Endothelial cell (in vitro differentiated cells): Measurements from ENCODE around the gene PODXL2. TPM values are rescaled to one million over a fixed set of nuclear protein-coding genes. Genes with fewer than 3 reads are reported as not detected.

ENCODE experiments used
- DNase-seq: peaks from one replicate; pipeline ENCODE4 v3.0.0; 2021; ENCODE audit warnings: low spot score
- H3K27ac Mint-ChIP-seq: one replicate; pipeline ENCODE4 v1.8.0; 2021; ENCODE audit warnings: mixed read lengths, inconsistent platforms; ENCODE audit not compliant: unreplicated experiment
- H3K27me3 Mint-ChIP-seq: one replicate; pipeline ENCODE4 v1.8.0; 2021; ENCODE audit warnings: mild to moderate bottlenecking, moderate library complexity, mixed read lengths, inconsistent platforms; ENCODE audit not compliant: unreplicated experiment
- H3K36me3 Mint-ChIP-seq: one replicate; pipeline ENCODE4 v1.8.0; 2021; ENCODE audit warnings: mild to moderate bottlenecking, low read depth, mixed read lengths, inconsistent platforms; ENCODE audit not compliant: unreplicated experiment
- H3K4me1 Mint-ChIP-seq: one replicate; pipeline ENCODE4 v1.8.0; 2021; ENCODE audit warnings: mild to moderate bottlenecking, mixed read lengths, inconsistent platforms; ENCODE audit not compliant: unreplicated experiment
- H3K4me3 Mint-ChIP-seq: one replicate; pipeline ENCODE4 v1.8.0; 2021; ENCODE audit warnings: mild to moderate bottlenecking, mixed read lengths, inconsistent platforms; ENCODE audit not compliant: unreplicated experiment
- H3K9me3 Mint-ChIP-seq: one replicate; pipeline ENCODE4 v1.8.0; 2021; ENCODE audit warnings: mixed read lengths, inconsistent platforms; ENCODE audit not compliant: unreplicated experiment
- CTCF ChIP-seq: fragments of 200-600 bp; sonication (generic); IDR thresholded peaks from one replicate; pipeline ENCODE4 v1.5.0; 2021; ENCODE audit warnings: antibody characterized with exemption; ENCODE audit not compliant: unreplicated experiment
- total RNA-seq: library from RNA; stranded (reverse); fragmentation: NEBNext Ultra II Directional; extraction: Animal tissue kit (Norgen Biotek cat#: 25700); gene quantifications from one replicate; pipeline ENCODE4 v1.2.1, GENCODE V29; 2021; ENCODE audit not compliant: unreplicated experiment

The PODXL2 gene
- total RNA-seq, 1 donor from 2014 or later, result 16.4 TPM

DNA sequence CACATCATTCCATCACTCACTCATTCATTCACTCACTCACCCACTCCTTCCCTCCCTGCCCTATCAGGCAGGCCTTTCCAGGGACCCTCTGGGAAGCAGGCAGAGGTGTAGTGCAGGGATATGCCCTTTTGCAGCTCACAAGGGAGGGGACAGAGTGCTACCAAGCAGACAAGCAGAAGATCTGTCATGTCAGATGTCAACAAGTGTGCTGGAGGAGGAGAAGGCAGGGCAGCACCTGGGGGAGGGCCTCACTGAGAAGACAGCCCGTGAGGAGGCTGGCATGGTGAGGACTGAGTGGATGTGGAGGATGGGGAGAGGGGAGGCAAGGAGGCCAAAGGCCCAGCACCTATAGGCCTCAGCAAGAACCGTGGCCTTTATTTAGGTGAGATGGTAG, 59.0 kb downstream of the PODXL2 start:
- no peaks in the 10 kb centered on the region for H3K9me3 Mint-ChIP-seq
- TF ChIP-seq CTCF, result no peak
- DNase-seq, result no peak
- no peaks in the 10 kb centered on the region for H3K4me1 Mint-ChIP-seq
- H3K36me3 Mint-ChIP-seq, result no peaks in the 10 kb centered on the region
- no peak overlapping the region for H3K4me3 Mint-ChIP-seq
- H3K27me3 Mint-ChIP-seq, result no peaks in the 10 kb centered on the region
- H3K27ac Mint-ChIP-seq, result no peak overlapping the region

DNA sequence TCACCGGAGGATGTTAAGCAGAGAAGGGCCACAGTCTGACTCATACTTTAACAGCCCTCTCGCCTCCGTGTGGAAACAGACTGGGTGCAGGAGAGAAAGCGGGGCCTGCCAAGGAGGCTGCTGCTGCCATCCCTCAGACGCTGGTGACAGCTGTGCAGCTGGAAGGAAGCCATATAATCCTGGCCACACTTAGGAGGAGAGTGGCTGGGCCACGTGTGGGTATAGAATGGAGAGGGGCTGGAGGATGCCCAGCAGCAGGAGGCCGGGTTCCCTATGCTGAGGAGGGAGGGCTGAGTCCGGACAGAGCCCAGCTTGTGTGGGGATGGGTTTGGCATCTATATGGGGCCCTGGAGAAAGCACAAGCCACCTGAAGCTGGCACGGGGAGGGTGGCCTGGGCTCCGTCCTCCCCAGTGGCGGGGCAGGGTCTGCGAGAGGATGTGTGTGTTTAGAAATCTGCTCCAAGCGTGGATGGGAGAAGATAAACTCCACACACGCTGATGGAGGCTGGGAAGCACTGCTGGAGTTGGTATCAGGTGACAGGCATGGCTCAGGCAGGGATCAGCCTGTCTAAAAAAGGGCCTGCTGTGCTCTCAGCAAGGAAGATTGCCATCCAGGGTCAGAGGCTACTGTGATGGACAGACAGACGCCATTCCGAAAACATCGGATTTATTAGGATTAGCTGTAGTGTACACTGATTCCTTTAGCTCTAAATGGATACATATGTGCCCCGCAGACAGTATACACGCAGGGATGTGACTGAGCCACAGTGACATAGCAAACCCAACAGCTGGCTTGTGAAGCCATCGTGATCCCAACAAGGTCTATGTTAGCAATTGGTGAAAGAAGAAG, 59.7 kb downstream of the PODXL2 start:
- DNase-seq, result no peak
- Mint-ChIP-seq H3K4me3 (no peak overlapping the region), H3K4me1 (no peaks in the 10 kb centered on the region)

DNA sequence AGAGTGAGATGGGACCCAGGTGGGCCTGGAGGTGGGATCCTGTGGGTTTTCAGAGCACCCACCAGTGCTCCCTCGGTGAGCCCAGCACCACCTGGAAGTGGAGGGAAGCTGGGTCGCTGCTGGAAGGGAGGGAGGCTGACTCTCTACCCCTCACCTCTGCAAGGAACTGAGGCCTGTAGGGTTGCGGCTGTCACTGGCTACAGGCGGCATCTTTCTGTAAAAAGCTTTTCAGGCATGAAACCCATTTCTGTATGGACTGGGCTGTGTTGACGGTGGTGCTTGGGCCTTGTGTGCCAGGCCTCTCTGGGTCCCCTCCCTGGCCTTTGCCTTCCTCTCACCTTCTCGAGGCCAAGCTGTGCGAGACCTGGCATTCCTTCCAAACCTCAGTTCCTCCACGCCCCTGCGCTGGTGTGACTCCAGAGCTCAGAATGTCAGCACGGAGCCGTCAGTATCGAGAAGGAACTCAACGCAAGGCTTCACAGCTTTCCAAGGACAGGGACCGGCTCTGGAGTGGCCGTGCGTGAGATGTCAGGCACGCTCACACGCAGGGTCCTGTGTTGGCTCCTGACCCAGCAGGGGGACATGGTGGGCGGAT, 60.4 kb downstream of the PODXL2 start:
- no peak overlapping the region for H3K27ac Mint-ChIP-seq
- H3K27me3 Mint-ChIP-seq, result peaks cover 2% of the 10 kb centered on the region
- no peak for DNase-seq
- H3K4me1 Mint-ChIP-seq, result no peaks in the 10 kb centered on the region
- no peaks in the 10 kb centered on the region for H3K36me3 Mint-ChIP-seq
- H3K9me3 Mint-ChIP-seq, result no peaks in the 10 kb centered on the region
- TF ChIP-seq CTCF, result no peak
- H3K4me3 Mint-ChIP-seq, result no peak overlapping the region

More for the DNA sequence above, 59.7 kb downstream of the PODXL2 start:
- TF ChIP-seq CTCF, result no peak
- no peak overlapping the region for H3K27ac Mint-ChIP-seq
- no peaks in the 10 kb centered on the region for H3K9me3 Mint-ChIP-seq
- peaks cover 2% of the 10 kb centered on the region for H3K27me3 Mint-ChIP-seq
- H3K36me3 Mint-ChIP-seq, result no peaks in the 10 kb centered on the region

DNA sequence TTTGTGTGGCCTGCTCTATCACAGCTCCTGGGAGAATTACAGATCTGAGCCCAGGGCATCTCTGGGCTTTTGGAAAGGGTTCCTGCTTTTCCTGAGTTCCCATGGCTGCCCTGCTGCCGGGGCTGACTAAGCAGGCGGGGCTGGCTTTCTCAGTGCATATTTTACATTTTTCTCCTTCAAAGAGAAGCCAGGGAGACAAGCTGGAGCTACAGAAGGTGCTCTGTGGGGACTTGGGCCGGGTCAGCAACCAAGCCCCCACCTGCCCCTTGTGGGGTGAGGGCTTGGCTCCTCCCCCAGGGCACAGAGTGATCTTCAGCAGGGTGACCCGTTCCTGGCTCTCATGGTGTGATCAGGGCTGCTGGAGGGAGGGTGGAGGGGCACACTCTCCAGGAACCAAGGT, 61.1 kb downstream of the PODXL2 start:
- TF ChIP-seq CTCF, result no peak
- no peak overlapping the region for H3K27ac Mint-ChIP-seq
- H3K4me3 Mint-ChIP-seq, result no peak overlapping the region
- H3K9me3 Mint-ChIP-seq, result no peaks in the 10 kb centered on the region
- H3K27me3 Mint-ChIP-seq, result peaks cover 2% of the 10 kb centered on the region
- no peaks in the 10 kb centered on the region for H3K4me1 Mint-ChIP-seq
- no peak for DNase-seq
- no peaks in the 10 kb centered on the region for H3K36me3 Mint-ChIP-seq

GRCh38 chr3:127690823-127691452, 62.0 kb downstream of the PODXL2 start:
- no peak overlapping the region for H3K27ac Mint-ChIP-seq
- no peaks in the 10 kb centered on the region for H3K36me3 Mint-ChIP-seq
- peaks cover 2% of the 10 kb centered on the region for H3K27me3 Mint-ChIP-seq
- no peaks in the 10 kb centered on the region for H3K4me1 Mint-ChIP-seq
- no peaks in the 10 kb centered on the region for H3K9me3 Mint-ChIP-seq
- peak; percentile 68 for DNase-seq
- H3K4me3 Mint-ChIP-seq, result no peak overlapping the region
- TF ChIP-seq CTCF, result peak; percentile 61
